HEK293T (cell line): Measurements from ENCODE around the gene HS6ST1.

Source experiments
- CTCF ChIA-PET: fragments of 350-600 bp; formaldehyde crosslinking; extraction: SDS; loops from one replicate; lab custom pipeline; 2021; ENCODE audit warnings: antibody characterized with exemption, inconsistent platforms; lab: Yijun Ruan, JAX
- POLR2A ChIA-PET: fragments of 350-600 bp; formaldehyde crosslinking; extraction: SDS; loops from one replicate; lab custom pipeline; 2020; ENCODE audit warnings: antibody characterized with exemption, inconsistent platforms; lab: Yijun Ruan, JAX
- DNase-seq: peaks from one replicate; pipeline ENCODE4 v3.0.0; 2012; ENCODE audit warnings: mixed read lengths; ENCODE audit errors: extremely low spot score
- ARNT ChIP-seq: fragments of 450-650 bp; IDR thresholded peaks from 2 replicates; pipeline ENCODE4 v1.6.1; 2017; ENCODE audit warnings: mild to moderate bottlenecking
- BHLHE40 ChIP-seq: fragments of 450-650 bp; IDR thresholded peaks from 2 replicates; pipeline ENCODE4 v1.6.1; 2016; ENCODE audit warnings: mild to moderate bottlenecking, moderate library complexity, borderline replicate concordance
- CTBP1 ChIP-seq: fragments of 450-650 bp; IDR thresholded peaks from 2 replicates; pipeline ENCODE4 v1.6.1; 2016; ENCODE audit warnings: borderline replicate concordance
- ELF4 ChIP-seq: fragments of 450-650 bp; IDR thresholded peaks from 2 replicates; pipeline ENCODE4 v1.6.1; 2017; ENCODE audit warnings: antibody characterized with exemption
- FOXA1 ChIP-seq: fragments of 450-650 bp; IDR thresholded peaks from 2 replicates; pipeline ENCODE4 v1.6.1; 2016; ENCODE audit warnings: mild to moderate bottlenecking
- FOXK2 ChIP-seq: fragments of 450-650 bp; IDR thresholded peaks from 2 replicates; pipeline ENCODE4 v1.6.1; 2016; ENCODE audit warnings: mild to moderate bottlenecking
- FOXM1 ChIP-seq: fragments of 450-650 bp; IDR thresholded peaks from 2 replicates; pipeline ENCODE4 v1.6.1; 2017; ENCODE audit warnings: mild to moderate bottlenecking, borderline replicate concordance
- HDGF ChIP-seq: fragments of 450-650 bp; IDR thresholded peaks from 2 replicates; pipeline ENCODE4 v1.6.1; 2017; ENCODE audit warnings: antibody characterized with exemption, borderline replicate concordance
- L3MBTL2 ChIP-seq: fragments of 450-650 bp; conservative IDR thresholded peaks from 2 replicates; pipeline ENCODE4 v1.6.1; 2016; ENCODE audit warnings: mild to moderate bottlenecking
- LEF1 ChIP-seq: fragments of 450-650 bp; IDR thresholded peaks from 2 replicates; pipeline ENCODE4 v1.6.1; 2017; ENCODE audit warnings: mild to moderate bottlenecking, borderline replicate concordance
- NFRKB ChIP-seq: fragments of 450-650 bp; IDR thresholded peaks from 2 replicates; pipeline ENCODE4 v1.6.1; 2016; ENCODE audit warnings: mild to moderate bottlenecking, moderate library complexity
- PKNOX1 ChIP-seq: fragments of 450-650 bp; IDR thresholded peaks from 2 replicates; pipeline ENCODE4 v1.6.1; 2016
- SP1 ChIP-seq: fragments of 450-650 bp; IDR thresholded peaks from 2 replicates; pipeline ENCODE4 v1.6.1; 2017
- SUZ12 ChIP-seq: fragments of 450-650 bp; IDR thresholded peaks from 2 replicates; pipeline ENCODE4 v1.6.1; 2016; ENCODE audit warnings: mild to moderate bottlenecking
- TARDBP ChIP-seq: fragments of 450-650 bp; IDR thresholded peaks from 2 replicates; pipeline ENCODE4 v1.6.1; 2016
- ZNF384 ChIP-seq: fragments of 450-650 bp; IDR thresholded peaks from 2 replicates; pipeline ENCODE4 v1.6.1; 2016

Gene HS6ST1

GRCh38 chr2:128279009-128279408 is 39.7 kb downstream of the HS6ST1 start:
- ChIA-PET POLR2A (no interaction called here), CTCF (interaction anchor here (0.5 to 0.6 kb wide), 2 partner anchors 59 to 874 kb away, joined by 3 read pairs; no protein-coding TSS in a partner anchor)
- DNase-seq: no peak
- TF ChIP-seq BHLHE40 (no peak), HDGF (no peak), ZNF384 (no peak), ELF4 (no peak), SUZ12 (no peak)

- TF ChIP-seq FOXA1 (no peak), FOXM1 (no peak), TARDBP (no peak), HDGF (no peak), NFRKB (no peak)
- ChIA-PET POLR2A (no interaction called here), CTCF (interaction anchor here (0.6 kb wide), 1 partner anchor 45 kb away, joined by 3 read pairs; no protein-coding TSS in a partner anchor)
- no peak for DNase-seq
Measured at GRCh38 chr2:128277961-128278681, 40.5 kb downstream of the HS6ST1 start.

GRCh38 chr2:128276878-128277675 is 41.6 kb downstream of the HS6ST1 start:
- no peak for TF ChIP-seq NFRKB
- TF ChIP-seq PKNOX1: no peak
- no peak for TF ChIP-seq SP1
- no peak for TF ChIP-seq CTBP1
- no peak for TF ChIP-seq BHLHE40
- TF ChIP-seq FOXK2: no peak
- TF ChIP-seq FOXA1: no peak
- no peak for TF ChIP-seq ZNF384
- TF ChIP-seq TARDBP: no peak
- no peak for TF ChIP-seq ELF4
- no peak for TF ChIP-seq HDGF
- no peak for TF ChIP-seq FOXM1
- no peak for TF ChIP-seq L3MBTL2
- CTCF ChIA-PET: no interaction called here
- no peak for DNase-seq
- POLR2A ChIA-PET: no interaction called here

GRCh38 chr2:128275498-128276045 is 43.1 kb downstream of the HS6ST1 start:
- CTCF ChIA-PET: no interaction called here
- no peak for DNase-seq
- no peak for TF ChIP-seq HDGF
- no peak for TF ChIP-seq NFRKB
- no peak for TF ChIP-seq FOXK2
- no peak for TF ChIP-seq FOXM1
- TF ChIP-seq PKNOX1: no peak
- TF ChIP-seq ELF4: no peak
- TF ChIP-seq ARNT: no peak
- TF ChIP-seq CTBP1: no peak
- TF ChIP-seq BHLHE40: no peak
- no peak for TF ChIP-seq FOXA1
- no peak for TF ChIP-seq ZNF384
- no peak for TF ChIP-seq SUZ12
- no peak for TF ChIP-seq TARDBP
- TF ChIP-seq LEF1: no peak
- TF ChIP-seq SP1: no peak
- no peak for TF ChIP-seq L3MBTL2
- POLR2A ChIA-PET: no interaction called here

- DNase-seq: no peak
- TF ChIP-seq SUZ12 (no peak), PKNOX1 (no peak), LEF1 (no peak), ELF4 (no peak), CTBP1 (no peak), FOXK2 (no peak), FOXM1 (no peak)
- ChIA-PET POLR2A (no interaction called here), CTCF (no interaction called here)
Measured at GRCh38 chr2:128274218-128274617, 44.5 kb downstream of the HS6ST1 start.

GRCh38 chr2:128273469-128274081 is 45.1 kb downstream of the HS6ST1 start:
- DNase-seq: no peak
- POLR2A ChIA-PET: no interaction called here
- CTCF ChIA-PET: no interaction called here

More at GRCh38 chr2:128273469-128274081, 45.1 kb downstream of the HS6ST1 start:
- TF ChIP-seq FOXK2 (no peak), L3MBTL2 (no peak), FOXA1 (no peak), FOXM1 (no peak), PKNOX1 (no peak), ELF4 (no peak), SUZ12 (no peak), NFRKB (no peak), SP1 (no peak), HDGF (no peak), BHLHE40 (no peak), ARNT (no peak), TARDBP (no peak), ZNF384 (no peak)
